ENCODE measurements around the gene TCF7L2. TPM values are rescaled to one million over a fixed set of nuclear protein-coding genes. Genes with fewer than 3 reads are reported as not detected.
"Not testable (repeated sequence)": the region's sequence is repeated elsewhere in the genome, so short reads cannot be mapped to it uniquely, and the experiment has no call there.

TCF7L2 gene
- total RNA-seq, 1 donor from 2014 or later, result 109 TPM

DNA sequence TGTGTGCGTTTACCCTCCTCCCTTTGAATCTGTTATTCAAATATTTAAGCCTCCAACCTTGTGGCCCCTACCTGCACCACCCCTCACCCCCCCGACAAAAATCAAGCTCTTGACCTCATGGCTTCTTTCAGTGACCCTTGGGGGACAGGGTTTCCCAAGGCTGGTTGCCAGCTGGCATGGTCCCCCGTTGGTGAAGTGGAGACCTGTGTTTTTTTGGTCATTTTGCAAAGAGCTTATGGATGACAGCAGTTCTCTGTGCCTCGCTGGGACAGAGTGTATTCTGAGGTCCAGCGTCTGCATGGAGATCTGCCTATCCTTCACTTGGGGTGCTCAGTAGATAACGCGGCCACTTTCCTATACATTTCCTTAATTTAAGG lies 111.0 kb downstream of the TCF7L2 start:
- Mint-ChIP-seq H3K9me3 (ENCODE audit: low read depth) (no peaks in the 10 kb centered on the region), H3K27ac (peak overlapping the region; percentile 9), H3K36me3 (ENCODE audit: insufficient read depth) (peaks cover 3% of the 10 kb centered on the region), H3K4me1 (ENCODE audit: low read depth) (peaks cover 14% of the 10 kb centered on the region), H3K4me3 (ENCODE audit: low read depth) (peak overlapping the region; percentile 8), H3K27me3 (no peaks in the 10 kb centered on the region)
- no peak for DNase-seq (ENCODE audit: low spot score, unreplicated experiment)
- TF ChIP-seq, protein P1, sequence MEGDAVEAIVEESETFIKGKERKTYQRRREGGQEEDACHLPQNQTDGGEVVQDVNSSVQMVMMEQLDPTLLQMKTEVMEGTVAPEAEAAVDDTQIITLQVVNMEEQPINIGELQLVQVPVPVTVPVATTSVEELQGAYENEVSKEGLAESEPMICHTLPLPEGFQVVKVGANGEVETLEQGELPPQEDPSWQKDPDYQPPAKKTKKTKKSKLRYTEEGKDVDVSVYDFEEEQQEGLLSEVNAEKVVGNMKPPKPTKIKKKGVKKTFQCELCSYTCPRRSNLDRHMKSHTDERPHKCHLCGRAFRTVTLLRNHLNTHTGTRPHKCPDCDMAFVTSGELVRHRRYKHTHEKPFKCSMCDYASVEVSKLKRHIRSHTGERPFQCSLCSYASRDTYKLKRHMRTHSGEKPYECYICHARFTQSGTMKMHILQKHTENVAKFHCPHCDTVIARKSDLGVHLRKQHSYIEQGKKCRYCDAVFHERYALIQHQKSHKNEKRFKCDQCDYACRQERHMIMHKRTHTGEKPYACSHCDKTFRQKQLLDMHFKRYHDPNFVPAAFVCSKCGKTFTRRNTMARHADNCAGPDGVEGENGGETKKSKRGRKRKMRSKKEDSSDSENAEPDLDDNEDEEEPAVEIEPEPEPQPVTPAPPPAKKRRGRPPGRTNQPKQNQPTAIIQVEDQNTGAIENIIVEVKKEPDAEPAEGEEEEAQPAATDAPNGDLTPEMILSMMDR (IDR thresholded peaks at IDR 0.05; ENCODE audit: unreplicated experiment), result no peak

DNA sequence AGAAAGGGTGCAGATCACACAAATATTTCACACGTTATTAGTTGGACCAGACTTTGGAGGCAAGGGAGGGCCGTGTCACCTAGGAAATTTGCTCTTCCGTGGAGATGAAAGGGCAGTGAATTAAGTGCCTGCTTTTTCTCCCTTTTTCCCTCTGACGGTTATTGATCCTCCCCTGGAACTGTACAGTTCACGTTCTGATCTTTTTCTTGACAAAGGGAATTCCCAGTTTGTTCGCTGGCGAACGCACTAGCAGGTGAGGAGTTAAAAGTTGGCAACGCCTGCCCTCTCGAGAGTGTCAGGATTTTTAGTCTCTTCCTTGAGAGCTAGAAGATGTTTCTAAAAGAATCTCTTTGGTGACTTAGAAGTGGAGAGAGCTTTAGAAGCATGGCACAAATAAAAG lies 111.5 kb downstream of the TCF7L2 start:
- Mint-ChIP-seq H3K4me3 (ENCODE audit: low read depth) (peak overlapping the region; percentile 8), H3K36me3 (ENCODE audit: insufficient read depth) (peaks cover 3% of the 10 kb centered on the region), H3K27me3 (no peaks in the 10 kb centered on the region), H3K4me1 (ENCODE audit: low read depth) (peaks cover 12% of the 10 kb centered on the region), H3K27ac (peak overlapping the region; percentile 9), H3K9me3 (ENCODE audit: low read depth) (no peaks in the 10 kb centered on the region)
- TF ChIP-seq, protein P1 (IDR thresholded peaks at IDR 0.05; ENCODE audit: unreplicated experiment), result no peak
- no peak for DNase-seq (ENCODE audit: low spot score, unreplicated experiment)

DNA sequence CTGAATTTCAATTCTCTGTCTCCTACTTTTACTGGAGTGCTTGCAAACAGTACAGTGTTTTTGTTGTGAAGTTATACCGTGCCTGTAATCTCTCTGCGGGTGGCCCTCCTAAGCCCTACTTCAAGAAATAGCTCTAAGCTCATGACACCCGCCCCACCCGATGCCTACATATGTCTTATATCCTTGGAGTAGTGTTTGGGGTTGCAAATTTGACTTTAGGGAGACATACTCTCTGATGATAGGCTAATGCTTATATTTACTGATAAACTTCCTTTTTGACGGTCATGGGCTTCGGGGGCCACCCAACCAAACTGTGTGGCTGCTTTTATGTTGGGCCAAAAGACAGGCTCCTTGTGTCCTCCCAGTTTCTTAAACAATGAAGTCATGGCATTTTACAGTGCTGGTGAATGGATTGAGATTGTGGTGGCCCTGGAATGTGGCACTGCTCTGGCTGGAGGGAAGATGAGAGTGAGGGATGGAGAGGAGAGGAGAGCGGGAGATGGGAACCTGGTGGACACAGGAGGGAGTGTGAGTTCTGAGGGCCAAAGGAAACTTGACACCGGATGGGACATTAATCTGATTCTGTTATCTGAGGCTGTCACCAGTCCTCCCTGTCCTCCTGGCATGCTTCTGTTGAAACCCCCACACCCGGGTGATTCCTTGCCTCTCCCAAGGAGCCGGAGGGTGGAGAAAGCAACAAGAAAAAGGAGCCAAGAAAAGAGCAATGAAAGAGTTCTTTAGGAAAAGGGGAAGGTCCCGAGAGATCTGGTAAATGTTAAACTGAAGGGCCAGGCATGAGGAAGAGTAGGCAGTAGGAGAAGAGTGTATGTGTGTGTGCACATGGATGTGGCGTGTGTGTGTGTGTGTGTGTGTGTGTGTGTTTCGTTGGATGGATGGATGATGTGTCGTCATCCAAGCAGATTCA lies 113.3 kb downstream of the TCF7L2 start:
- Mint-ChIP-seq H3K9me3 (ENCODE audit: low read depth) (no peaks in the 10 kb centered on the region), H3K4me1 (ENCODE audit: low read depth) (peaks cover 16% of the 10 kb centered on the region), H3K27me3 (no peaks in the 10 kb centered on the region), H3K27ac (peak overlapping the region; percentile 14), H3K4me3 (ENCODE audit: low read depth) (peak overlapping the region; percentile 9), H3K36me3 (ENCODE audit: insufficient read depth) (peaks cover 6% of the 10 kb centered on the region)
- TF ChIP-seq, protein P1 (IDR thresholded peaks at IDR 0.05; ENCODE audit: unreplicated experiment), result peak; percentile 25
- DNase-seq (ENCODE audit: low spot score, unreplicated experiment), result no peak

DNA sequence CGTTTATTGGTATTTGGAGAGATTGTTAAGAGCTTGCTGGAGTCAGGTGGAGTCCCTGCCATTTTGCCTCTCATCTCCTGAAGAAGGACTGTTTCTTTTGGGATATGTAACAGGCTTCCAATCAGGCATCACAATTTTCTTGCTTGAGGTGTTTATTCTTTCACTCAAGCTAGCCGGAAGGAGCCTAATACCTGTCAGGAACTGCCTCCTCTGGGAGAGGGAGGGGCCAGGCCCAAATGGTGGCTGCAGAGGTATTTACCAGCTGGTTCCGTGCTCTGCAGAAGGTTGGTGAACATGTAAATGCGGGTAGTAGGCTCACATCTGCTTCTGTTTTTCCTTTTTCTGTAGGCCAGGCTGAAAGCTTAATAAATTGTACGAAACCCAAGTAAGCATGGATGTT lies 114.0 kb downstream of the TCF7L2 start:
- H3K9me3 Mint-ChIP-seq (ENCODE audit: low read depth), result no peaks in the 10 kb centered on the region
- DNase-seq (ENCODE audit: low spot score, unreplicated experiment), result no peak
- TF ChIP-seq, protein P1 (IDR thresholded peaks at IDR 0.05; ENCODE audit: unreplicated experiment), result no peak
- no peak overlapping the region for H3K4me3 Mint-ChIP-seq (ENCODE audit: low read depth)
- peak overlapping the region; percentile 14 for H3K27ac Mint-ChIP-seq
- no peaks in the 10 kb centered on the region for H3K27me3 Mint-ChIP-seq
- peaks cover 6% of the 10 kb centered on the region for H3K36me3 Mint-ChIP-seq (ENCODE audit: insufficient read depth)
- peaks cover 16% of the 10 kb centered on the region for H3K4me1 Mint-ChIP-seq (ENCODE audit: low read depth)

DNA sequence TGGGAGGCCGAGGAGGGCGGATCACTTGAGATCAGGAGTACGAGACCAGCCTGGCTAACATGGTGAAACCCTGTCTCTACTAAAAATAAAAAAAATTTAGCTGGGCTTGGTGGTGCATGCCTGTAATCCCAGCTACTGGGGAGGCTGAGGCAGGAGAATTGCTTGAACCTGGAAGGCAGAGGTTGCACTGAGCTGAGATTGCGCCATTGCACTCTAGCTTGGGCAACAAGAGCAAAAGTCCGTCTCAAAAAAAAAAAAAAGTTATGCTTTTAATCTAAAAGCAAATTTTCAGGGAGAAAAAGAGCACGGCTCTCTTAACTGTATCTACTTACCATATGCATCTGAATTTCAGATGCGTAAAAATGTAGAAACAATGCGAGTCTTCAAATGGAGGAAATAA lies 116.1 kb downstream of the TCF7L2 start:
- H3K9me3 Mint-ChIP-seq (ENCODE audit: low read depth); H3K27me3 Mint-ChIP-seq; DNase-seq (ENCODE audit: low spot score, unreplicated experiment); H3K4me3 Mint-ChIP-seq (ENCODE audit: low read depth): not testable (repeated sequence)
- H3K27ac Mint-ChIP-seq, result peak overlapping the region; percentile 63
- H3K36me3 Mint-ChIP-seq (ENCODE audit: insufficient read depth), result peaks cover 14% of the 10 kb centered on the region
- H3K4me1 Mint-ChIP-seq (ENCODE audit: low read depth), result peaks cover 16% of the 10 kb centered on the region
